Activated naive CD4-positive, alpha-beta T cell treated with Interleukin-2 at 50 U/mL for 16 hours (primary cell): ENCODE data around the gene FARP2.
A peak's percentile ranks its signal among the peaks of the same experiment; 100 is the strongest.
"Not testable (repeated sequence)": the region's sequence is repeated elsewhere in the genome, so short reads cannot be mapped to it uniquely, and the experiment has no call there.

Experiments
- DNase-seq: peaks from one replicate; pipeline ENCODE4 v3.0.0-alpha.2; 2020

The FARP2 gene

DNA sequence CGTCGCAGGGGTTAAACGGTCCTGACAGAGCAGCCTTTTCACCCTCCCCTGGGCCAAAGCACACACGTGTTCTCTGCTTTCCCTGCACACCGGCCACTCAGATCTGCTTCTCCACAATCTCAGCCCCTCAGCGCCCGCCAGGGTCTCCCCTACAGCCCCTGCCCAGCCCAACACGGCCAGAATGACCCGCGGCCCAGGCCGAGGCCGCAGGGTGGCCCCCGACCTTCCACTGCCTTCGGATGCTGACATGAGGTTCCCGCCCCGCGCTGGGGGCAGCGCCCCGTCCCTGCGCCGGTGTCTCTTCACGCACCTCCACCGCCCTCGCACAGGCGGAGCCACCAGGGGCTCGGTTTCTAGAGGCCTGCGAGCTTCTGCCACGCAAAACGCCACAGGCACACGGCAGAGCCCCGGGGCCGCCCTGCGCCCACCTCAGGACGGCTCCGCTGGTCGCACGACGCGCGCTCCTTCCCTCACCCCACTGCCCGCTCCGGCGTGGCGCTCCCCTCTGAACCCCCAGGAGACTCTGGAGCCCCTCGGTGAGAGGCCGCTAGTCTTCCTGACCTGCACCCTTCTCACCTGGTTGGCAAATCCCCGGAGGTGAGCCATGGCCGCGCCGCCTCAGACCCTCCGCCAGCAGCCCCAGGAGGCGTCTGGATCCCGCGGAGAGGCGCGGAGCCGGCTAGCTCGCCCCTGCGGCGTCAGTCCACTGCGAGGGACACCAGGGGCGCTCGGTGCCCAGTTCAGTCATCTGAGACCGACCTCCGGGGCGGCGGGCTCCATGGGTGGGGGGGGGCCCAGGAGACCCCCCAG, 151.6 kb downstream of the FARP2 start:
- DNase-seq: peak; percentile 31

DNA sequence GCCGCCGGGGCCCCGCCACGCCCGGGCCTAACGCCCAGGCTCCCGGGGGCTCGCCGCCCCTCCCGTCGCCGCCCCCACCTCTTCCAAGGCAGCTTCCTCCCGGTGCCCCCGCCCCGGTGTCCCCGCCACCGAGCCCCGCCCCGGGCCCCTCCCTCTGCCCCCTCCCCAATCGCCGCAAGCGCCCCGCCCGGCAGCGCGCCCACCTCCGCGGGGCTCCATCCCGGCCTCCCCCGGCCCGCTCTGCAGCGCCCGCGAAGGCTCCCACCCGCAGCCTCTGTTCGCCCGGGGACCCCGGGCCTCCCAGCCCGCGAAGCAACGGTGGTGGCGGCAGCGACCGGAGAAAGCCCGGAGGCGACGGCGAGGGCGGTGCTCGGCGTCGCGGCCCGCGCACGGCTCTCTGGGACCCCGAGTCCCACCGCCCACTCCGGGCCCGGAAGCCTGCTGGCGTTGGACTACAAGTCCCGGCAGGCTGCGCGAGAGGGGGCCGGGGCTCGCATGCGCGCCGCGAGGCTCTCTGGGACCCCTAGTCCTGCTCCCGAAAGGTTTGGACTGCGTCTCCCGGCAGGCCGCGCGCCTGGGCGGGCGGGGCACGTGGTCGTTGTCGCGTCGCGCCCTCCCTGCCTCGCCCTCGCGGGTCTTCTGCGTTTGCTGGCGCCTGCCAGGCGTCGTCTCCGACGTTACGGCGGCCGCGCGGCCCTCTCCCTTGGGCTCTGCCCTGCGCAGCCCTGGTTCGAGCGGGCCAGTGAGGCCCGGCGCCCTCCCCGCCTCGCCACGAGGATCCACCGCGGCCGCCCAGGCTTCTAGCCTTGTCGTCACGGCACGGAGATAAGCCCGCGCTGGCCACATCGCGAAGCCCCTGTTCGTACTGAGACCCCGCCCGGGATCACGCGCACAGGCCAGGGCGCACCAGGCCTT, 152.4 kb downstream of the FARP2 start, which contains the start of gene STK25:
Gene STK25 (minus strand): TSS at position 345 of the 915 bp plus-strand sequence. CDS start 549 bp downstream, outside the sequence.
- peak; percentile 98 for DNase-seq

DNA sequence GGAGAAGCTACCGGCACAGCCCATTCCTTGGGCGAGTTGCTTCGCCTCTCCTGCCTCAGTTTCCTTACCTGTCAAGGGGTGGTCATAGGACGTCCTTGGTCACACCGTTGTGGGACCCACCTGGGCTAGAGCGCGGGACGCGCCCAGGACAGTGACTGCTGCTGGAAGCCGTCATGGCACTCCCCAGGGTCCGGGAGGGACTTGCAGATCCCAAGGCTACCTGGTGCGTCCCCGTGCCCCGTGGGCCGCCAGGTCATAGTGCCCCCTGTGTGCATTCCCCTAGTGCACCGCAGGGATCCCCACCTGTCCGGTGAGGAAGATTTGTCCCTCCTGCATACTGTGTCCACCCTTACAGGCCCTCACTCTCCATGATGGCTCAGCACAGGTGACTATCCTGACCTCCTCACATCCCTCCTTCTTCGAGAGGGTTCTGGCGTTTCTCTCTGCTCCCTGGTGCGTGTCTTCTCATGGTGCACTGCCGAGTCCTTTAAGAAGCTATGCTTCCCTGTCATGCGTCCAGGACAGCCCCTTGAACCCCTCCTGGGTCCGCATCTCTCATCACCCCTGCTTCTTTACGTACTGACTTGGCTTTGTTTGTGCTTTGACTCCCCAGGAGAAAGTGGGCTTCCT, 153.2 kb downstream of the FARP2 start:
- DNase-seq: no peak

DNA sequence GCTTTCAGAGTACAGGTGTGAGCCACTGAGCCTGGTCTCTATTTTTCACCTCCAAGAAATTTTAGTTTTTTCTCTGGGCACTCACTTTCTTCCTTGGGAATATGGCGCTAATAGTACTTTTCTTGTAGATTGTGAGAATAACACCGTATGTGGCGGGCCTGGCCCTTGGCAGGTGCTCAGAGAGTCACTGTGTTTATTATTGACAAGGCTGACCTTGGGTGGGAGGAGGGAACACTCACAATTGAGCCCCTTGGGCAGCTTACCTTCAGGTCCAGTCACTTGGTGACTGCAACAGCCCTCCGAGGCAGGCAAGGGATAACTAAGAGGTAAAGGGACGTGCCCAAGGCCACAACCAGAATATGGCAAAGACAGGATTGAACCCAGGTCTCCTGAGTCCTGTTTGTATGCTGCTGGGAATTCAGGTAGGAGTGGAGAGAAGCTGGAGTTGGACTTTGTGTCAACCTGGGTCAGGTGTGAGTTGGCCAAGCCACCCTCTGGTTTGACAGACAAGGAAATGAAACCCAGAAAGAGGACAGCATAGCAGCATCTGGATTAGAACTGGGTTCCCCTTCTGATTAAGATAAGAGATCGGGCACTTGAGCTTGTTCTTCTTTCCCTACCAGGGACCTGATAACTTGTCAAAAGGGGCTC, 155.1 kb downstream of the FARP2 start:
- DNase-seq: no peak

DNA sequence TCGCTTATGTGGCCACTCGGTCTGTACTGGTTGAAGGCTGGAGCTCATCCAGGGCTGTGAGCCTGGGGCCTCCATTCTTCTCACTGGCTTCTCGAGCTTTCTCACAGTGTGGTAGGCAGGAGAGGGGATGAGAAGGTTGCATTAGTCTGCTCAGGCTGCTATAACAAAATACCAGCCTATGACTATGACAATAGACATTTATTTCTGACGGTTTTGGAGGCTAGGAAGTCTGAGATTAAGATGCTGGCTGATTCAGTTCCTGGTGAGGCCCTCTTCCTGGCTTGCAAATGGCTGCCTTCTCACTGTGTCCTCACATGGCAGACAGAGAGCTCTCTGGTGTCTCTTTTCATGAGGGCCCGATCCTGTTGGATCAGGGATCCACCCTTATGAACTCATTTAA, 158.5 kb downstream of the FARP2 start:
- no peak for DNase-seq

DNA sequence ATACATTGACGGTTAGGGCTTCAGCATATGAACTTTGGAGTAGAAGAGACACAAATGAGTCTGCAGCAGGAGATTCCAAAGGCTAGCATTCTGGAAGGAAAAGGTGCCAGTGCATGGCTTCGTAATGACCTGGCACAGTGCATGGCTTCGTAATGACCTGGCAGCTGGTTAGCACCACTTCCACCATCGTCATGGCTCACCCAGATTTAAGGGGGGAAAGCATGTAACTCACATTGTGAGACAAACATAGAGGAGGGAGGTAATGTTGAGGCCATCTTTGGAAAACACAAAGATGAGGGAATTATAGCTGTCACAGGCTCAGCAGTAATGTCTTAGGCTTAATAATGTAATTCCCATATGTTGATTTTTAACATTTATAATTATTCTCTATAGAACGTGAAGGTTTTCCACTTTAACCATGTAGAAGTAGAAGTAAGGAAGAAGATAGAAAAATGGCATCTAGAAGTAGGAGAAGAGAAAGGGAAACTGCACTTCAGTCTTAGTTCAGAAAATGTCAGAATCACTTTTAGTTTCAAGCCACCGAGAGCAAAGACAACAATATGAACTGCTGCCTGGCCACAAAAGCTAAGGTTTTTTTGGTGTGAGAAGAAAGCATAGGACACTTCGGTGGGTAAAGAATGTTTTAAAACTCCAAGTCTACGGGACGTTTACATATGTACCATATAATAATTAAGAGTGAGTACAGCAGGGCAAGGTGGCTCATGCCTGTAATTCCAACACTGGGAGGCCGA, 159.1 kb downstream of the FARP2 start:
- no peak for DNase-seq

DNA sequence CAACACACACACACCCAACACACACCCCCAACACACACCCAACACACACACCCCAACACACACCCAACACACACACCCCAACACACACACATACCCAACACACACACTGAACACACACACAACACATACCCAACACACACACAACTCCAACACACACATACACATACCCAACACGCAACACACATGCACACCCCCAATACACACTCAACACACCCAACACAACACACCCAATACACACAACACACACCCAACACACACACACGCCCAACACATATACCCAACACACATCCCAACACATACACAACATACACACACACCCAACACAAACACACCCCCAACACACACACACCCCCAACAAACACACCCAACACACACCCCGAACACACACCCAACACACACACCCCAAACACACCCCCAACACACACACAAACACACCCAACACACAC, 160.5 kb downstream of the FARP2 start:
- DNase-seq: no peak

DNA sequence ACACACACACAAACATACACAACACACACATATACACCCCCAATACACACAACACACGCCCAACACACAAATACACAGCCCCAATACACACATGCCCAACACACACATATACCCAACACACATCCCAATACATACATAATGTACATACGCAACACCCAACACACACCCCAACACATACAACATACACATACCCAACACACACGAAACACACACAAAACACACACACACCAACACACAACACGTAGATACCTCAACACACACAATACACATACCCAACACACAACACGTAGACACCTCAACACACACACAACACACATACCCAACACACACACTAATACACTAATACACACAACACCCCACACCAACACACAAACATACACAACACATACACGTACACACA, 161.2 kb downstream of the FARP2 start:
- DNase-seq: no peak

DNA sequence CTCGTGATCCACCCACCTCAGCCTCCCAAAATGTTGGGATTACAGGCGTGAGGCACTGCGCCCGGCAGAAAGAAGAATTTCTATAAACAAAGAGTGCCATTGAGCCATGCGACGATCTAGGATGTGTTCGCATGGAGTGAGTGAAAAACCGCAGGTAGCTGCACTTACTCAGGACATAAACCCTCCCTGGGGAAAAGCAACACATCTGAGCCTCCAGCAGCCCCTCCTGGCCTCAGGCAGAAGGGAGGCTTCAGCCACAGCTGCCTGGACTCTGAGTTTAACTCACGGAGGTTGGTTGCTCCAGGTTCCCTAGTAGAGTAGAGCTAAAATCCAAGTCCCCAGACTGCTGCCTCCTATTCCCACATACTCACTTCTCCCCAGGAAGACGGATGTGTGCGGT, 163.6 kb downstream of the FARP2 start:
- DNase-seq: no peak

DNA sequence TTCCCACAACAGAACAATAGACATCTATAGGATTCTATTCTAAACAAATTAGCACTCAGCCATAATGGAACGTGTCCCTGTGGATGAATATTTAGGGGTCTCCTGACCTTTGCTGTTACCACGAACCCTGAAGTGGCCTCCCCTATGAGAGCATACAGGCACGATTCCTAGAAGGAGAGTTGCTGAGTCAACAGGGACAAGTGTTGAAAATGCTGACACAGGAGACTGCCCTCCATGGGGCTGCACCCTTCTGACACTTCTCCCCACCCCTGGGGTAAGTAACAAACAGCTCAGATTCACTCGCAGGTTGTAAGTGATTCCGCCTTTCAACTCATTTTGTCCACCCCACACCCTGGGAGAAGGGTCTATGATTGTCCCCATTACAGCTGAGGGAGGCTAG, 166.4 kb downstream of the FARP2 start:
- no peak for DNase-seq

DNA sequence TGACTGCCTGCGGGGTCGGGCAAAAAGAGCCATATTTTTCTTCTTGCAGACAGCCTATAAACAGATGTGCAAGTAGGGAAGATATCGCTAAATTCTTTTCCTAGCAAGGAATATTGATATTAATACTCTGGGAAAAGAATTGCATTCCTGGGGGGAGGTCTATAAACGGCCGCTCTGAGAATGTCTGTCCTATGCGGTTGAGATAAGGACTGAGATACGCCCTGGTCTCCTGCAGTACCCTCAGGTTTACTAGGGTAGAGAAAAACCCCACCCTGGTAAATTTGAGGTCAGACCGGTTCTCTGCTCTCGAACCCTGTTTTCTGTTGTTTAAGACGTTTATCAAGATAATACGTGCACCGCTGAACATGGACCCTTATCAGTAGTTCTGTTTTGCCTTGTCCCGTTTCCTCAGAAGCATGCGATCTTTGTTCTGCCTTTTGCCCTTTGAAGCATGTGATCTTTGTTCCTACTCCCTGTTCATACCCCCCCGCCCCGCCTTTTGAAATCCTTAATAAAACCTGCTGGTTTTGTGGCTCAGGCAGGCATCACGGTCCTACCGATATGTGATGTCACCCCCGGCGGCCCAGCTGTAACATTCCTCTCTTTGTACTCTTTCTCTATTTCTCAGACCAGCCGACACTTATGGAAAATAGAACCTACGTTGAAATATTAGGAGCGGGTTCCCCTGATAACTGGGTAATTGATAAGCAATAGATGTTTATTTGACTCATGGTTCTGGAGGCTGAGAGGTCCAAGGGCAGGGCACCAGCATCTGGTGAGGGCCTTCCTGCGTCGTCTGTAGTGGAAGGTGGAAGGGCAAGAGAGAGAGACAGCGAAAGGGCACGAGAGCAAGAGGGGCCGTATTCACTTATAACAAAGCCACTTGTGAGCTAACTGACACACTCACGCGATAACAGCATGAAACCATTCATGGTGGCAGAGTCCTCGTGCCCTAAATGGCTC, 170.0 kb downstream of the FARP2 start:
- DNase-seq: not testable (repeated sequence)

DNA sequence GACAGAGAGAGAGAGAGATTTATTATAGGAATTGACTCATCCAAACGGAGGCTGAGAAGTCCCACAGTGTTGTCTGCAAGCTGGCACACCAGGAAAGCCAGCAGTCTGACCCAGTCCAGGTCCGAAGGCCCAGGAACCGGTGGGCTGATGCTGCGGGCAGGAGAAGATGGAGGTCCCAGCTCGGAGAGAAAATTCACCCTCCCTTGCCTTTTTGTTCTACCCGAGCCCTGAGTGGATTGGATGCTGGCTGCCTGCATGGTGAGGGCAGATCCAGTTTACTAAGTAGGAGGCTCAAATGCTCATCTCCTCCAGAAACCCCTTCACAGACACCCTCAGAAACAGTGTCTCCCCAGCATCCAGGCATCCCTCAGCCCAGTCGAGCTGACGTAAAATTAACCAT, 174.5 kb downstream of the FARP2 start:
- no peak for DNase-seq

DNA sequence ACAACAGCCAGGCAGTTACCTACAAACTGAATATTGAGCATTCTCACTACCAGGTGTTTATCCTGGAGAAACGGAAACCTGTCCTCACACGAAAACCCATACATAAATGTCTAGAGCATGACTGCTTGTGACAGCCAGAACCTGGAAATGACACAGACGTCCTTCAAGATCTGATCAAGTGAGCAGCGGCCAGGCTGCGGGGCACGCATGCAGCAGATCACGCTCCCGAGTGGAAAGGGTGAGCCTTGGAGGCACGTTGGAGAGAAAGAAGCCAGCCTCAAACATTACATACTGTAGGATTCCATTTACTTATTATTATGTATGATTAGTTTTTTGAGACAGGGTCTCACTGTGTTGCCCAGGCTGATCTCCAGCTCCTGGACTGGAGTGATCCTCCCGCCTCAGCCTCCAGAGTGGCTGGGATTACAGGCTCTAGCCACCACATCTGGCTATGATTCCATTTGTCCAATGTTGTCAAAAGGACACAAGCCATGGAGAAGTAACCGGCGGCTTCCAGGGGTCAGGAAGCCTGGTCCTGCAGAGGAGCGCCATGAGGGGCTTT, 175.2 kb downstream of the FARP2 start:
- no peak for DNase-seq

DNA sequence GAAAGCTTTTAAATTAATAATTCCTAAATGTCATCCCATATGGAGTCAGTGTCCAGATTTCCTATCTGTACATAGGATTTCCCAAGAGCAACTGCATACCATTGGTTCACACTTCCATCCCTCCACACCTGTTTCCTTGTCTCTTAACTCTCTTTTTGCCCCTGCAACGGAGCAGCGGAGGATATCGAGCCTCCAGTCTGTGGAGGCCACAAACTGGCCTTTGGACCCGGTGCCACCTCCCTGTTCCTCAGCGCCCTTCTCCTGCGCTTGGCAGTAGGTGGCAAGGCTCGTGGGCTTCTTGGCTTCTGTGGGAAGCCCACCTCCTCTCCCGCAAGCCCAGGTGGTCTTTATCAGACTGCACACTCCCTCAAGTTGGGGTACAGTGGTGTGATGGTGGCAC, 176.1 kb downstream of the FARP2 start:
- no peak for DNase-seq

DNA sequence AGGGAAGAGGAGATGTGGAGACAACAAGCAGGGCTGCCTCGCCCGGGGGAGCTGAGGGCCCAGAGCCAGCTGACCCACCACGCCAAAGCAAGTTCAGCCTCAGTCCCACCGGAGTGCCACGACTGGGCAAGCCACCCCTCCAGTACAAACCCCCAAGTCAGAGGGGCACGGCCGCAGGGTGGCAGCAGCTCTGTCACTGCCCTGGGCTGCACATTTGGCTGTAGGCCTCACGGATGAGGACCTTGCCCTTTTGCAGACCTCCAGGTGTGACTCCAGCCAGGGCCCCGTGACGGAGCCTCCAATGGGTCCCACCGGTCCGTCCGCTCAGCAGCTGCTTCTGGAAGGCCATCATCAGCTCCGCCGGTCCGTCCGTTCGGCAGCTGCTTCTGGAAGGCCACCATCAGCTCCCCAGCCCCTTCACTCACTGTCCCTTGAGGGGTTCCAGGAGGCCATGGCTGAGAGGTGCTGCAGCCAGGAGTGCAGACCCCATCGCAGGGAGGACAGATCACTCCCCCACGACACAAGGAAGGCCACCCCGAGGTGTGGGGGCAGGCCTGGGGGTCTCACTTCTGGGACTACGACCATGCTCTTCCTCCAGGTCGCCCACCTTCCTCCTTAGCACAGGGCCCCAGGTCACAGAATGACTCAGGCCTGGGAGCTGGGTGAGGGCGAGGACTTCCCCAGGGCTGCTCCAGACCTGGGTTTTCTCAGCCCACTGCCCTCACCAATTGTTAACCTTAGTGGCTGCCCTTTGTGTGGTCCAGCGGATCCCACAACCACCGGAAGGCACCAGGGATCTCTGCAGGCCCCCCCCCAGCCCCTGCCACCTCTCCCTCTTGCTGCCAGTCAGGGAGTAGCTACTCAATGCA, 176.9 kb downstream of the FARP2 start:
- DNase-seq: no peak

DNA sequence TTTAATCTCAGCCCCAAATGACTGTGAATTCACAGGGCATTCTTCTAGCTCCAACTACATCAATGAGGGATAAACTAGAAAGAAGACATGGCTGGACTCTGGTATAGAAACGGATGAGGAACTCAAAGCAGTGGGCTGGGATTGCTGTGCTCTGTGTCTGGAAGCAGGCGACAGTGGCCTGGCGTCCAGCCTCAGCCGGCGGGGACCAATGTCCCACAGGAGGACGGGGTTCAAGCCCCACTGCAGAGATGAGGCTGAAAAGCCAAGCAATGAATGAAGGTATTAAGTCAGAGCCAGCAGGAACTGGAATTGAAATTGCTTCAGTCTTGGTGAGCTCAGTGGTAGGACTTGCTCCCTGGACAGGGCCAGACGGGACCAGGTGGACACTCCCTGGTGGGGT, 178.2 kb downstream of the FARP2 start:
- DNase-seq: no peak

DNA sequence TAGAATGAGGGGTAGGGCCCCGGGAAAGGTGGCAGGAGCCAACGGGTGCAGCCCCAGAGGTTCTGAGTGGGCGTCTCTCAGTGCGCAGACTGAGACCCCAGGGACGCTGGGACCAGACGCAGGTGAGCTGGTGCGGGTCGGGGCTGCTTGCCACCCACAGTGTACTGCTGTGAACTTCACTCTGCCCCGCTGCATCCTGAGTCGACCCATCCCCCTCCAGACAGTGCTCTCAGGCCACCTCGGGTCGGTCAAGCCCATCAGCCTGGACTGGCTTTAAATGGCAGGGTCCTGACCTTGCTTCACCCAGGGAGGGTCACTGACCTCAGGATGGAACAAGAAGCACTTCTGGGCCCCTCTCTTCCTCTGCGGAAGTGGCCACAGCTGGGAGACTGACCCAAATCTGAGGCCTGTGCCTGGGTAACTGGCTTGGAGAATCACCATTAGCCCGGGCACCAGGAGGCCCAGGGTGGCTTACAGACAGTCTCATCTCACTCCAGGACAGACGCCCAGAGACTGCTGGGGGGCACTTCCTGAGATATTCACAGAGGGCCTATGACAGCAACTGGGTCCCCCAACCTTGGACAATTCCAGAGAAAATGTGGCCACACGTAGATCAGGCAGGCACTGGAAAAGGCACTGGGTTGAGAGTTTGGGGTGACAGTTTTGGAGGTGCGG, 178.8 kb downstream of the FARP2 start:
- DNase-seq: no peak

DNA sequence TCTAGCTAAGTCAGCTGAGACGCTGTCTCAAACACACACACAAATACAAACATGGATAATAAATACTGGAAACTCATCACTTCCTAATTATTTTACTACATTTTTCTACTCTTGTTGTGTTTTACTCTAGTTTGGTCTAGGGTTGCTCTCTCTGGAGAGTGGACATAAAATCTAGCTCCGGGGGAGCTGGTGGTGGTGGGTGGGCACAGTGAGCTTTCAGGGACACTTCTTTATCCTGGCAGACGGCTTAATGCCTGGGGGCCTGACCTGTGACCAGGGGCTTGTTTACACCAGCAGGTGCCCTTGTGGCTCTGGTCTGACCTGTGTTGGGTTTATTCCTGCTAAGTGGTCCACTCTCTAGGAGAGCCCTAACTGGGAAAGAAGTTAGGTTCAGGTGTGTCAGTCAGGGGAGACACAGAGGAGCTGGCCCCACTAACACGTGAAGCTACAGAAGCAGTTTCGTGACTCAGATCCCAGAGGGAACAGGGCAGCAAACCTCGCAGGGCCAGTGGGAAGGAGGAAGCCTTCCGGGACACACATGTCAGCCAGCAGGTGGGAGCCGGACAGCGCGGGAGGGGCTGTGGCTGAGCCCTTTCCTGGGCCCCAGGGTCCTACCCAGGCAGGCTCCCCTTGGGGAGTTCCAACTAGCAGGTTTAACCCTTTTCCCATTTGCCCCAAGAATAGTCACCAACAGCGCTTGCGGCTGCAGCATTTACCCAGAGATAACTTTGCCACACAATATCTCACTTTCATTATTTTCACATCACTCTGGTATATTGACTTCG, 180.0 kb downstream of the FARP2 start:
- DNase-seq: no peak
